KMS-11 (cell line): Measurements from ENCODE around the gene ABHD14A.
A peak's percentile ranks its signal among the peaks of the same experiment; 100 is the strongest.

Experiments
- H2AFZ ChIP-seq: fragments of 200-600 bp; sonication (generic); 2 replicates; pipeline ENCODE4 v1.6.1; 2016; ENCODE audit warnings: antibody characterized with exemption, mixed run types, low read depth
- H3K27ac ChIP-seq: fragments of 200-600 bp; sonication (generic); 2 replicates; pipeline ENCODE4 v1.6.1; 2016; ENCODE audit warnings: mild to moderate bottlenecking, mixed run types
- H3K27me3 ChIP-seq: fragments of 200-600 bp; sonication (generic); 2 replicates; pipeline ENCODE4 v1.6.1; 2017; ENCODE audit warnings: mild to moderate bottlenecking, low read depth, mixed run types, moderate library complexity; ENCODE audit not compliant: insufficient read depth
- H3K36me3 ChIP-seq: fragments of 200-600 bp; sonication (generic); 2 replicates; pipeline ENCODE4 v1.6.1; 2017; ENCODE audit warnings: mild to moderate bottlenecking, mixed run types; ENCODE audit not compliant: insufficient read depth
- H3K4me1 ChIP-seq: fragments of 200-600 bp; sonication (generic); 2 replicates; pipeline ENCODE4 v1.6.1; 2016; ENCODE audit warnings: mild to moderate bottlenecking, low read depth, mixed run types; ENCODE audit not compliant: poor library complexity, severe bottlenecking
- H3K4me2 ChIP-seq: fragments of 200-600 bp; sonication (generic); 2 replicates; pipeline ENCODE4 v1.7.0; 2016; ENCODE audit warnings: mild to moderate bottlenecking, mixed run types
- H3K4me3 ChIP-seq: fragments of 200-600 bp; sonication (generic); IDR thresholded peaks from 2 replicates; pipeline ENCODE4 v1.6.1; 2017; ENCODE audit warnings: low read depth, low read length, mixed read lengths; ENCODE audit not compliant: insufficient read depth
- H3K79me2 ChIP-seq: fragments of 200-600 bp; sonication (generic); 2 replicates; pipeline ENCODE4 v1.6.1; 2016; ENCODE audit warnings: low read depth, mixed run types; ENCODE audit not compliant: insufficient read depth
- H3K9ac ChIP-seq: fragments of 200-600 bp; sonication (generic); 2 replicates; pipeline ENCODE4 v1.6.1; 2016; ENCODE audit warnings: mild to moderate bottlenecking, mixed run types
- H4K20me1 ChIP-seq: fragments of 200-600 bp; sonication (generic); 2 replicates; pipeline ENCODE4 v1.6.1; 2016; ENCODE audit warnings: mild to moderate bottlenecking, mixed run types; ENCODE audit not compliant: insufficient read depth
- CTCF ChIP-seq: fragments of 200-600 bp; sonication (generic); conservative IDR thresholded peaks from 2 replicates; pipeline ENCODE4 v1.6.1; 2017; ENCODE audit warnings: low read depth, mild to moderate bottlenecking, antibody characterized with exemption, low read length, moderate library complexity, mixed read lengths

ABHD14A gene

DNA sequence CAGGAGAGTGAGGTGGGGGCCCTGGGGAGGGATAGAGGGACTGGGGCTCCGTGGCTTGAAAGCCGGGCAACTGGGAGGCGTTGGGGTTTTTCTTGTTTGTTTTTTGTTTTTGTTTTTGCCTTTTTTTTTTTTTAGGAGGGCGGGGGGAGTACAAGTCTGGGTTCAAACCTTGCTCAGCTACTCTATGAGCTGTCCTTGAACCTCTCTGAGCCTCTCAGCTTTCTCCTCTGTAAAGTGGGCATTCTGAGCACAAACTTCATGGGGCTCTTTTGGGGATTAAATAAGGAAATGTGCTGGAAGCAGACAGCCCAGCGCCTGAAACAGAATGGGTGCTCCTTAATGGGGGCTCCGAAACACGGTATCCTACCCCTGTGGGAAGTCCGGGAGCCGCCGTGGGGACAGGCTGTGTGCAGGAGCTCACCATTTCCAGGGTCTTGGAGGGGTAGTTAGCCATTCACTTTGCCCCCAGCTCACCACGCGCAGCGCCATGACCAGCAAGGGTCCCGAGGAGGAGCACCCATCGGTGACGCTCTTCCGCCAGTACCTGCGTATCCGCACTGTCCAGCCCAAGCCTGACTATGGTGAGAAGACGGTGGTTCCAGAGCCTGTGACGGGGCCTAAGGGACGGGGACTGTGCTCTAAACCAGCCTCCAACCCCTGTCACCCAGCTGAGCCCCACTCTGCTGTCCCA, 8.9 kb downstream of the ABHD14A start:
- Histone ChIP-seq H3K27me3 (no peaks in the 10 kb centered on the region), H3K4me3 (peak overlapping the region; percentile 68), H2AFZ (peak overlapping the region; percentile 58; the same call in 1 of the 2 replicates), H3K9ac (peak overlapping the region; percentile 79), H4K20me1 (no peaks in the 10 kb centered on the region), H3K27ac (peak overlapping the region; percentile 73), H3K36me3 (no peaks in the 10 kb centered on the region), H3K4me2 (peak overlapping the region; percentile 94; the same call in 1 of the 2 replicates), H3K4me1 (peaks cover 4% of the 10 kb centered on the region), H3K79me2 (no peaks in the 10 kb centered on the region)
- no peak for TF ChIP-seq CTCF

DNA sequence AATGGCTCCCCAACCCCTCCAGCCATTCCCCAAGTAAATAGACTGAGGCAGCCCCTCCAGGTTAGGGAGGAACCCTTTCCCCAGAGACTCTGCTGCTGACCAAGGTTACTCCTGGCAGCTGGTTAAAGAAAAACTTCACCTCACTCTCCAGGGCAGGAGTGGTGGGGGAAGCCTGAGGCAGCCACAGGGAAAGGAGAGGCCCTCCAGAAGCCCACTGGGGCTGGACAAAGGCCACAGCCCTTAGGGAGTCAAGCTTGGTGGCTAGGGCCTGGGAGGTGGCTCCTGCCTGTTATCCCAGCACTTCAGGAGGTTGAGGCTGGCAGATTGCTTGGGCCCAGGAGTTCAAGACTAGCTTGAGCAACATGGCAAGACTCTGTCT, 9.4 kb downstream of the ABHD14A start:
- Histone ChIP-seq H3K4me2 (no peak overlapping the region), H3K4me1 (peaks cover 4% of the 10 kb centered on the region), H3K27ac (no peak overlapping the region), H3K79me2 (no peaks in the 10 kb centered on the region), H3K9ac (no peak overlapping the region), H3K4me3 (no peak overlapping the region), H4K20me1 (no peaks in the 10 kb centered on the region), H2AFZ (no peak overlapping the region), H3K36me3 (no peaks in the 10 kb centered on the region), H3K27me3 (no peaks in the 10 kb centered on the region)
- no peak for TF ChIP-seq CTCF

GRCh38 chr3:51985063-51985462, 10.2 kb downstream of the ABHD14A start:
- H2AFZ ChIP-seq: no peak overlapping the region
- no peaks in the 10 kb centered on the region for H3K79me2 ChIP-seq
- H3K27ac ChIP-seq: no peak overlapping the region
- H4K20me1 ChIP-seq: no peaks in the 10 kb centered on the region
- H3K4me3 ChIP-seq: no peak overlapping the region
- no peaks in the 10 kb centered on the region for H3K27me3 ChIP-seq
- no peak overlapping the region for H3K4me2 ChIP-seq
- H3K36me3 ChIP-seq: no peaks in the 10 kb centered on the region
- no peak for TF ChIP-seq CTCF
- H3K9ac ChIP-seq: no peak overlapping the region
- H3K4me1 ChIP-seq: peaks cover 4% of the 10 kb centered on the region

DNA sequence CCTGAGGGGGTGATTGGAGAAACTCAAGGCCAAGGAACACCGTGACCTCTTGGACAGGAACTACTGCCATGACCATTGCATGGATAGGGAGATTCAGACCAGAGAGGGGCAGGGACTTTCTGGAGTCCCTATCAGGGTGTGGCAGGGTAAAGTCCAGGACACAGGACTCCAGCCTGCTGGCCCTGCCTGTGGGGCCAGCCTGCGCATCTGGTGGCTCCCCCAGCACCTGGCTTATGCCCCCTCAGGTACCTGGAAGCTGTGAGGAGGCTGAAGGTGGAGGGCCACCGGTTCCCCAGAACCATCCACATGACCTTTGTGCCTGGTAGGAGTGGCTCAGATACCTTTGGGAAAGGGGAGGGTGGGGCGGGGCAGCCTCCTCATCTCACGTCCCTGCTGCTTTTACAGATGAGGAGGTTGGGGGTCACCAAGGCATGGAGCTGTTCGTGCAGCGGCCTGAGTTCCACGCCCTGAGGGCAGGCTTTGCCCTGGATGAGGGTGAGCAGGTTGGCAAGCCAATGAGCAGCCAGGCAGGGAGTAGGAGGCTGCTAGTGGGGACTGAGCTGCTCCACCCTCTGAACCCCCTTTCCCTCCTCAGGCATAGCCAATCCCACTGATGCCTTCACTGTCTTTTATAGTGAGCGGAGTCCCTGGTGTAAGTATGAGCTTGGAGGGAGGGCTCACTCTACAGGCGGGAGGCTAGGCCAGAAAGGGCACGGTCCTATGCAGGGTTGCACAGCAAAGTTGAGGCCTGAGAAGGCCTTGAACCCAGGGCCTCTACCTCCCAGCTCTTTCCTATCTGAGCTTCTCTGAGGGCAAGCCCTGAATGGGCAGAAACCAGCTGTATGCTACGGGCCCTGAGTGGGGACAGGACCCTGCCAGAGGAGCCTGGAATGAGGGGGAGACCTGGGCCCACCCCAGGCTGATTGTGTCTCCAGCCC, 11.4 kb downstream of the ABHD14A start:
- Histone ChIP-seq H3K4me1 (peaks cover 4% of the 10 kb centered on the region), H3K27me3 (no peaks in the 10 kb centered on the region), H3K79me2 (no peaks in the 10 kb centered on the region), H3K36me3 (no peaks in the 10 kb centered on the region), H3K4me2 (no peak overlapping the region), H4K20me1 (no peaks in the 10 kb centered on the region), H3K27ac (no peak overlapping the region), H3K4me3 (no peak overlapping the region), H3K9ac (no peak overlapping the region), H2AFZ (no peak overlapping the region)
- no peak for TF ChIP-seq CTCF
